PFSK-1 (cell line): Measurements from ENCODE around the gene MAGI2.

ENCODE experiments used
- FOXP2 ChIP-seq: optimal IDR thresholded peaks from 2 replicates; pipeline ENCODE3; 2011; ENCODE audit warnings: borderline replicate concordance, control low read depth, inconsistent platforms; ENCODE audit not compliant: insufficient read depth; ENCODE audit errors: extremely low read length, extremely low read depth
- POLR2AphosphoS5 ChIP-seq: IDR thresholded peaks from 2 replicates; pipeline ENCODE4 v1.6.1; 2012; ENCODE audit warnings: low read depth, mild to moderate bottlenecking, control low read depth, low read length, moderate library complexity
- REST ChIP-seq, 2 experiments: IDR thresholded peaks; 2 replicates each; pipeline versions ENCODE4 v1.6.1 to v1.8.0; 2011 to 2012; ENCODE audit warnings: low read depth in 2 of 2, low read length in 2 of 2, control low read depth in 1 of 2, inconsistent platforms in 1 of 2, mild to moderate bottlenecking in 1 of 2, moderate library complexity in 1 of 2; ENCODE audit not compliant: insufficient read depth in 1 of 2
- SIN3A ChIP-seq: IDR thresholded peaks from 2 replicates; pipeline ENCODE4 v1.6.1; 2012; ENCODE audit warnings: mild to moderate bottlenecking, low read length, moderate library complexity, borderline replicate concordance; ENCODE audit not compliant: insufficient read depth
- TAF1 ChIP-seq: IDR thresholded peaks from 2 replicates; pipeline ENCODE4 v1.6.1; 2012; ENCODE audit warnings: low read length, control low read depth, borderline replicate concordance; ENCODE audit not compliant: insufficient read depth

Gene MAGI2

GRCh38 chr7:79406371-79406770 is 47.1 kb downstream of the MAGI2 start:
- TF ChIP-seq FOXP2 (no peak), SIN3A (no peak), REST (IDR thresholded peaks at IDR 0.05; ENCODE audit: insufficient read depth in 1 of 2, low read depth in 2 of 2, low read length in 2 of 2) (no peak), POLR2AphosphoS5 (no peak), TAF1 (no peak)

- TF ChIP-seq FOXP2 (no peak), REST (IDR thresholded peaks at IDR 0.05; ENCODE audit: insufficient read depth in 1 of 2, low read depth in 2 of 2, low read length in 2 of 2) (no peak), TAF1 (no peak), POLR2AphosphoS5 (no peak), SIN3A (no peak)
Measured at GRCh38 chr7:79405368-79405767, 48.1 kb downstream of the MAGI2 start.

GRCh38 chr7:79403879-79404278 is 49.6 kb downstream of the MAGI2 start:
- TF ChIP-seq POLR2AphosphoS5 (no peak), TAF1 (no peak), FOXP2 (no peak), SIN3A (no peak), REST (IDR thresholded peaks at IDR 0.05; ENCODE audit: insufficient read depth in 1 of 2, low read depth in 2 of 2, low read length in 2 of 2) (no peak)

- TF ChIP-seq FOXP2 (no peak), SIN3A (no peak), REST (IDR thresholded peaks at IDR 0.05; ENCODE audit: insufficient read depth in 1 of 2, low read depth in 2 of 2, low read length in 2 of 2) (no peak), POLR2AphosphoS5 (no peak), TAF1 (no peak)
Measured at GRCh38 chr7:79403451-79403850, 50.0 kb downstream of the MAGI2 start.

GRCh38 chr7:79401254-79401653 is 52.2 kb downstream of the MAGI2 start:
- TF ChIP-seq SIN3A, result no peak
- no peak for TF ChIP-seq FOXP2
- TF ChIP-seq REST (IDR thresholded peaks at IDR 0.05; ENCODE audit: insufficient read depth in 1 of 2, low read depth in 2 of 2, low read length in 2 of 2), result no peak
- no peak for TF ChIP-seq TAF1
- TF ChIP-seq POLR2AphosphoS5, result no peak
